A549 (cell line): Measurements from ENCODE around the gene CNNM2. TPM values are rescaled to one million over a fixed set of nuclear protein-coding genes. Genes with fewer than 3 reads are reported as not detected.

Source experiments
- ATAC-seq, 2 experiments: fragments of 200-7000 bp in 1 of 2; fragments of >200 bp in 1 of 2; cut with Nextera tagmentation in 1 of 2; cut with Tn5 transposase in 1 of 2; 3 replicates each; pipeline versions ENCODE4 v1.8.0 to v1.9.1; 2018 to 2020; ENCODE audit warnings: mild to moderate bottlenecking in 1 of 2, moderate library complexity in 1 of 2
- CTCF ChIA-PET: fragments of 300-600 bp; sonication (Branson Sonifier 250); formaldehyde crosslinking; extraction: SDS; loops from one replicate; lab custom pipeline; 2021; ENCODE audit warnings: antibody characterized with exemption, inconsistent platforms; lab: Yijun Ruan, JAX
- POLR2A ChIA-PET: fragments of 350-600 bp; formaldehyde crosslinking; extraction: SDS; loops from one replicate; lab custom pipeline; 2021; ENCODE audit warnings: antibody characterized with exemption, inconsistent platforms; lab: Yijun Ruan, JAX
- DNase-seq, 2 experiments: peaks; one replicate each; pipeline versions ENCODE4 v3.0.0 to v3.0.0-alpha.2; 2011 to 2016; ENCODE audit warnings: low read depth in 1 of 2, low spot score in 1 of 2
- FAIRE-seq: peaks from 2 replicates; lab custom pipeline; 2011; peaks lifted over from hg19 to GRCh38; lab: Jason Lieb, UNC
- H3K27ac ChIP-seq, 2 experiments: fragments of >200 bp; sonication (Bioruptor Twin); formaldehyde crosslinking; 3 replicates each; pipeline ENCODE4 v1.5.1; 2016 to 2017
- H3K4me1 ChIP-seq: fragments of >200 bp; sonication (Bioruptor Twin); formaldehyde crosslinking; 3 replicates; pipeline ENCODE4 v1.6.1; 2016
- H3K4me2 ChIP-seq: fragments of >200 bp; sonication (Bioruptor Twin); formaldehyde crosslinking; 3 replicates; pipeline ENCODE4 v1.6.1; 2016
- H3K4me3 ChIP-seq: fragments of >200 bp; sonication (Bioruptor Twin); formaldehyde crosslinking; 3 replicates; pipeline ENCODE4 v1.5.1; 2016
- H3K9me3 ChIP-seq: fragments of >200 bp; sonication (Bioruptor Twin); formaldehyde crosslinking; 3 replicates; pipeline ENCODE4 v1.6.1; 2016
- CBX8 ChIP-seq: fragments of 200-600 bp; sonication (generic); IDR thresholded peaks from 2 replicates; pipeline ENCODE4 v1.6.1; 2016
- CHD2 ChIP-seq: fragments of 150-350 bp; IDR thresholded peaks from 2 replicates; pipeline ENCODE4 v1.6.1; 2014; ENCODE audit warnings: low read length; ENCODE audit not compliant: partially characterized antibody
- CHD4 ChIP-seq: fragments of 200-600 bp; sonication (generic); IDR thresholded peaks from 2 replicates; pipeline ENCODE4 v1.6.1; 2016; ENCODE audit warnings: antibody characterized with exemption, mild to moderate bottlenecking, borderline replicate concordance
- EHMT2 ChIP-seq: fragments of 200-600 bp; sonication (generic); IDR thresholded peaks from 2 replicates; pipeline ENCODE4 v1.6.1; 2016; ENCODE audit warnings: antibody characterized with exemption, low read depth, mild to moderate bottlenecking, moderate library complexity
- EP300 ChIP-seq, 2 experiments: fragments of >200 bp; sonication (Bioruptor Twin); formaldehyde crosslinking; IDR thresholded peaks; 2 replicates in 1 of 2; 3 replicates in 1 of 2; pipeline ENCODE4 v1.6.1; 2016 to 2017
- GATA3 ChIP-seq: IDR thresholded peaks from 2 replicates; pipeline ENCODE4 v1.6.1; 2012; ENCODE audit warnings: borderline replicate concordance
- HEYL ChIP-seq: fragments of 250-450 bp; sonication (Bioruptor Pico); IDR thresholded peaks from 2 replicates; pipeline ENCODE4 v1.8.0; 2021; ENCODE audit warnings: mild to moderate bottlenecking, moderate library complexity
- HMGXB4 ChIP-seq: fragments of 250-450 bp; sonication (Bioruptor Pico); IDR thresholded peaks from 2 replicates; pipeline ENCODE4 v1.5.0; 2021; ENCODE audit warnings: mild to moderate bottlenecking, moderate library complexity, borderline replicate concordance
- HOXB5 ChIP-seq: fragments of 250-450 bp; sonication (Bioruptor Pico); IDR thresholded peaks from 2 replicates; pipeline ENCODE4 v1.5.0; 2020; ENCODE audit warnings: mild to moderate bottlenecking, moderate library complexity
- KDM1A ChIP-seq: fragments of 200-600 bp; sonication (generic); IDR thresholded peaks from 2 replicates; pipeline ENCODE4 v1.6.1; 2016; ENCODE audit warnings: low read depth, mild to moderate bottlenecking
- KDM5A ChIP-seq: fragments of 200-600 bp; sonication (generic); IDR thresholded peaks from 2 replicates; pipeline ENCODE4 v1.6.1; 2016; ENCODE audit warnings: antibody characterized with exemption, mild to moderate bottlenecking
- MAFK ChIP-seq: fragments of 450-650 bp; IDR thresholded peaks from 2 replicates; pipeline ENCODE4 v1.6.1; 2014; ENCODE audit not compliant: partially characterized antibody
- MAX ChIP-seq: IDR thresholded peaks from 2 replicates; pipeline ENCODE4 v1.6.1; 2012
- MYC ChIP-seq: IDR thresholded peaks from 2 replicates; pipeline ENCODE4 v1.6.1; 2012; ENCODE audit warnings: mild to moderate bottlenecking, inconsistent platforms, low read length, improper control_type of control experiment, borderline replicate concordance
- NFE2L2 ChIP-seq: fragments of 150-350 bp; conservative IDR thresholded peaks from 2 replicates; pipeline ENCODE4 v1.6.1; 2014; ENCODE audit warnings: low read length
- NPAS2 ChIP-seq: fragments of 250-450 bp; sonication (Bioruptor Pico); IDR thresholded peaks from 2 replicates; pipeline ENCODE4 v1.8.0; 2022; ENCODE audit warnings: mild to moderate bottlenecking, moderate library complexity, borderline replicate concordance
- NR3C1 ChIP-seq: fragments of >200 bp; sonication (Bioruptor Twin); formaldehyde crosslinking; IDR thresholded peaks from 3 replicates; pipeline ENCODE4 v1.6.1; 2017
- PBX3 ChIP-seq: IDR thresholded peaks from 2 replicates; pipeline ENCODE4 v1.6.1; 2012
- PHF8 ChIP-seq: fragments of 200-600 bp; sonication (generic); IDR thresholded peaks from 2 replicates; pipeline ENCODE4 v1.6.1; 2016; ENCODE audit warnings: low read depth, mild to moderate bottlenecking, antibody characterized with exemption, moderate library complexity, borderline replicate concordance
- POLR2A ChIP-seq: IDR thresholded peaks from 2 replicates; pipeline ENCODE4 v1.6.1; 2012; ENCODE audit warnings: mild to moderate bottlenecking, low read length
- RAD21 ChIP-seq, 2 experiments: fragments of >200 bp in 1 of 2; sonication (Bioruptor Twin) in 1 of 2; formaldehyde crosslinking in 1 of 2; IDR thresholded peaks in 1 of 2; conservative IDR thresholded peaks in 1 of 2; 2 replicates in 1 of 2; 3 replicates in 1 of 2; pipeline ENCODE4 v1.6.1; 2012 to 2018; ENCODE audit warnings: inconsistent platforms in 1 of 2
- REST ChIP-seq: fragments of 200-600 bp; sonication (generic); IDR thresholded peaks from 2 replicates; pipeline ENCODE4 v1.6.1; 2016; ENCODE audit warnings: antibody characterized with exemption, mild to moderate bottlenecking, moderate library complexity
- RFX5 ChIP-seq: fragments of 450-650 bp; IDR thresholded peaks from 2 replicates; pipeline ENCODE4 v1.7.1; 2014; ENCODE audit warnings: antibody characterized with exemption, mild to moderate bottlenecking, moderate library complexity
- SMC3 ChIP-seq: fragments of >200 bp; sonication (Bioruptor Twin); formaldehyde crosslinking; IDR thresholded peaks from 3 replicates; pipeline ENCODE4 v1.6.1; 2018; ENCODE audit warnings: inconsistent platforms
- SREBF2 ChIP-seq: fragments of 450-650 bp; IDR thresholded peaks from 2 replicates; pipeline ENCODE4 v1.6.1; 2014; ENCODE audit warnings: mild to moderate bottlenecking, moderate library complexity
- TP53 ChIP-seq: fragments of 250-450 bp; sonication (Bioruptor Pico); IDR thresholded peaks from 2 replicates; pipeline ENCODE4 v1.5.0; 2021; ENCODE audit warnings: mild to moderate bottlenecking, moderate library complexity
- ZC3H11A ChIP-seq: fragments of 450-650 bp; IDR thresholded peaks from 2 replicates; pipeline ENCODE4 v1.6.1; 2014; ENCODE audit warnings: antibody characterized with exemption, mild to moderate bottlenecking
- ZFP36 ChIP-seq: fragments of 450-650 bp; IDR thresholded peaks from 2 replicates; pipeline ENCODE4 v1.6.1; 2014; ENCODE audit warnings: borderline replicate concordance; ENCODE audit not compliant: partially characterized antibody
- ZNF302 ChIP-seq: fragments of 250-450 bp; sonication (Bioruptor Pico); IDR thresholded peaks from 2 replicates; pipeline ENCODE4 v1.9.0; 2021; ENCODE audit warnings: inconsistent platforms, mild to moderate bottlenecking, moderate library complexity
- ZSCAN20 ChIP-seq: fragments of 250-450 bp; sonication (Bioruptor Pico); IDR thresholded peaks from 2 replicates; pipeline ENCODE4 v1.8.0; 2022; ENCODE audit warnings: mild to moderate bottlenecking, moderate library complexity
- WGBS: methylation state at CpG from one replicate; pipeline ENCODE4 v1.1.6; 2017; ENCODE audit errors: missing lambda C conversion rate; 5-methylcytosine and 5-hydroxymethylcytosine counted together
- polyA plus RNA-seq, 4 experiments: library from polyadenylated mRNA; depleted of rRNA in 3 of 4; stranded (reverse); fragments of >200 nt; fragmentation: RNase III in 1 of 4; extraction: RNeasy Plus Mini Kit Qiagen cat#74134 plus additional on column Dnase treatment in 1 of 4; gene quantifications; 2 replicates in 3 of 4; 3 replicates in 1 of 4; pipeline ENCODE4 v1.2.3, GENCODE V29; 2011 to 2017

CNNM2 gene
- polyA plus RNA-seq, 2 of the 4 experiments (the other 2 are of a cell fraction): 6.4 to 6.9 TPM

- whole genome bisulfite sequencing: 56% methylated on average over 1 of the region's 1 CpG
- peak in 1 of 2 experiments; percentile 31; a peak in 1 of 6 replicates for ATAC-seq
- FAIRE-seq: no peak
- H3K4me3 ChIP-seq: no peak overlapping the region
- H3K4me1 ChIP-seq: peaks cover 49% of the 10 kb centered on the region
- H3K27ac ChIP-seq: peak overlapping the region in 1 of 2 experiments; percentile 43; a peak in 3 of 6 replicates
- CTCF ChIA-PET: interaction anchor here (0.8 kb wide), 1 partner anchor 45 kb away, joined by 3 read pairs; no protein-coding TSS in a partner anchor
- H3K9me3 ChIP-seq: no peaks in the 10 kb centered on the region
- TF ChIP-seq HEYL (CRISPR knock-in tag) (no peak), KDM1A (no peak), POLR2A (no peak), MAFK (peak; percentile 8)
- TF ChIP-seq, all 56 proteins: peak for 1
- POLR2A ChIA-PET: no interaction called here
- no peak for DNase-seq
- H3K4me2 ChIP-seq: peak overlapping the region; percentile 63
Measured at GRCh38 chr10:102962267-102962666, 44.2 kb downstream of the CNNM2 start.

GRCh38 chr10:102962951-102963755 is 45.1 kb downstream of the CNNM2 start:
- Histone ChIP-seq H3K9me3 (no peaks in the 10 kb centered on the region), H3K4me1 (peaks cover 49% of the 10 kb centered on the region), H3K4me3 (no peak overlapping the region), H3K27ac (peak overlapping the region; percentile 50 to 57; a peak in 5 of 6 replicates), H3K4me2 (peak overlapping the region; percentile 63)
- DNase-seq: peak; percentile 13 to 63
- peak; percentile 32 for FAIRE-seq
- ATAC-seq: peak; percentile 85 to 90; a peak in 5 of 6 replicates
- POLR2A ChIA-PET: no interaction called here
- WGBS: 30% methylated on average over 6 of the region's 6 CpGs
- CTCF ChIA-PET: interaction anchor here (0.8 to 1.5 kb wide), 4 partner anchors 42 to 99 kb away, joined by 3 to 6 read pairs (median 3); partner anchors contain the start of gene CNNM2
- TF ChIP-seq SMC3: 0 out of 3 replicates have a peak, but pooled peaks have one; percentile 19
- TF ChIP-seq HOXB5 (CRISPR knock-in tag): no peak
- TF ChIP-seq RFX5: no peak
- TF ChIP-seq MAX: peak; percentile 22; the same call in 1 of the 2 replicates
- no peak for TF ChIP-seq CBX8
- no peak for TF ChIP-seq ZC3H11A
- no peak for TF ChIP-seq MYC
- TF ChIP-seq RAD21 (conservative IDR thresholded peaks at IDR 0.05 in 1 of 2, IDR thresholded peaks at IDR 0.05 in 1 of 2): peak; percentile 33 to 41; a peak in 3 of 5 replicates
- no peak for TF ChIP-seq ZNF302 (CRISPR knock-in tag)
- TF ChIP-seq EHMT2: no peak
- no peak for TF ChIP-seq NR3C1
- no peak for TF ChIP-seq KDM5A
- TF ChIP-seq HEYL (CRISPR knock-in tag): no peak
- no peak for TF ChIP-seq NFE2L2
- no peak for TF ChIP-seq HMGXB4 (CRISPR knock-in tag)
- TF ChIP-seq GATA3: peak; percentile 86
- no peak for TF ChIP-seq CHD2
- no peak for TF ChIP-seq SREBF2
- no peak for TF ChIP-seq TP53 (CRISPR knock-in tag)
- no peak for TF ChIP-seq CHD4
- no peak for TF ChIP-seq ZSCAN20 (CRISPR knock-in tag)
- TF ChIP-seq ZFP36: no peak
- no peak for TF ChIP-seq EP300 (IDR thresholded peaks at IDR 0.05)
- TF ChIP-seq REST: no peak
- no peak for TF ChIP-seq PHF8
- no peak for TF ChIP-seq NPAS2 (CRISPR knock-in tag)
- TF ChIP-seq PBX3: no peak
- TF ChIP-seq KDM1A: no peak
